ENCODE data around the gene VGLL4. TPM values are rescaled to one million over a fixed set of nuclear protein-coding genes. Genes with fewer than 3 reads are reported as not detected.

VGLL4 gene
- total RNA-seq, 1 donor, result 94.2 TPM

DNA sequence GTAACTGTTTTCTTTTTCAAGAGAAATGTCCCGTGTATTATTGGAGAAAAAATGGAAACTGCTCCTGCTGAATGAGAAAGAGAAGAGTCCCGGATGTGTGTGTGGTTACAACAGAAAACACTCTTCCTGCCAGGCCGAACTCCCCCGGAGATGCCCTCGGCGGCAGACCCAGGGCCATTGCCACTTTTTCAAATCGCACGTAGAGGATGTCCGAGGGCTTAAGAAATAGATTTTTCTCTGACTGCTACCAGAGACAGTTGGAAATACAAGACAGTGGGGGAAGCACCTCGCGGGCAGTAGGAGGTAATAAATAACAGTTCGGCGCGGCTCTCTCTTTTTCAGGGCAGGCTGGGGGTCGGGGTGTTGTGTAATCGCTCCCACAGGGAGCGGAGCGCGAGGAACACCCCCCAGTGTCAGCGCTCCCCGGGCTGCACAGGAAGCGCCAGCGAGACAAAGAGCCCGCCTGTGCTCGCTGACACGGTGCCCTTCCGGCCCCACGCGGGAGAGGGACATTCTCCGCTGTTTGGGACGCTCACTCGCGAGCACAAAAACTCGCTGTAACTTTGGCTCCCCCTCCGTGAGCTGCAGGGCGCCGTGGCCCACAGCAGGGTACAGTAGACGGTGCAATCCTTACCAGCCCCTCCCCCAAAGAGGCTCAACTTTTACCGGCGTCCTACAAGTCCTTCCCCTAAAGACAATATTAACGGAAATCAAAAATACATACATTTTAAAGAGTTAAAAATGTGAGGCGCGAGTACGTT is 1.1 kb downstream of the VGLL4 start:
- H3K4me3 ChIP-seq (ENCODE audit: low read depth, low read length), result peak overlapping the region; percentile 97
- peak; percentile 82 for DNase-seq (ENCODE audit: low read depth)
- TF ChIP-seq CTCF (IDR thresholded peaks at IDR 0.05; ENCODE audit: insufficient read depth, low read length), result peak; percentile 12

GRCh38 chr3:11641683-11642430 is 1.9 kb downstream of the VGLL4 start:
- peak overlapping the region; percentile 97 for H3K4me3 ChIP-seq (ENCODE audit: low read depth, low read length)
- peak; percentile 75 for DNase-seq (ENCODE audit: low read depth)
- TF ChIP-seq CTCF (IDR thresholded peaks at IDR 0.05; ENCODE audit: insufficient read depth, low read length), result no peak

DNA sequence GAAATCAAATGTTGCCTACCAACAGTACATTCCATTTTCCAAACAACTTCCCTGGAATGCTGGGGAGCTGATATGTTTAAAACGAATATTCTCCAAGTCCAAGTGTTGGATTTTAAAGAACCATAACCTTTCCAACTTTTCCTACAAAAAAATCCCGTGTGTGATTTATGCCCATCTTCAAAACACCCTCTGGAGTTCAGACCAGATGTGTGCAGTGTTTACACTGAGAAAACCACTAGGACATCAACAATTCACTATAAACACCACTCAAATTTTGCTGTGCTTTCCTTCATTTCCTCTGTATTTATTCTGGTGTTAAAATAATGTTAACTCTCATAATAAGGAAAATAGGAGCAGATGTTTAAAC is 2.4 kb downstream of the VGLL4 start:
- TF ChIP-seq CTCF (IDR thresholded peaks at IDR 0.05; ENCODE audit: insufficient read depth, low read length), result peak; percentile 23
- DNase-seq (ENCODE audit: low read depth), result peak; percentile 56
- H3K4me3 ChIP-seq (ENCODE audit: low read depth, low read length), result peak overlapping the region; percentile 97

- DNase-seq (ENCODE audit: low read depth), result no peak
These were observed 3.6 kb downstream of the VGLL4 start for GRCh38 chr3:11640009-11640673.

GRCh38 chr3:11638495-11639358 is 5.0 kb downstream of the VGLL4 start:
- no peak for TF ChIP-seq CTCF (IDR thresholded peaks at IDR 0.05; ENCODE audit: insufficient read depth, low read length)
- H3K4me3 ChIP-seq (ENCODE audit: low read depth, low read length), result peak overlapping the region; percentile 44
- peak; percentile 41 for DNase-seq (ENCODE audit: low read depth)

More at GRCh38 chr3:11640009-11640673, 3.6 kb downstream of the VGLL4 start:
- no peak for TF ChIP-seq CTCF (IDR thresholded peaks at IDR 0.05; ENCODE audit: insufficient read depth, low read length)
- H3K4me3 ChIP-seq (ENCODE audit: low read depth, low read length), result peak overlapping the region; percentile 97

DNA sequence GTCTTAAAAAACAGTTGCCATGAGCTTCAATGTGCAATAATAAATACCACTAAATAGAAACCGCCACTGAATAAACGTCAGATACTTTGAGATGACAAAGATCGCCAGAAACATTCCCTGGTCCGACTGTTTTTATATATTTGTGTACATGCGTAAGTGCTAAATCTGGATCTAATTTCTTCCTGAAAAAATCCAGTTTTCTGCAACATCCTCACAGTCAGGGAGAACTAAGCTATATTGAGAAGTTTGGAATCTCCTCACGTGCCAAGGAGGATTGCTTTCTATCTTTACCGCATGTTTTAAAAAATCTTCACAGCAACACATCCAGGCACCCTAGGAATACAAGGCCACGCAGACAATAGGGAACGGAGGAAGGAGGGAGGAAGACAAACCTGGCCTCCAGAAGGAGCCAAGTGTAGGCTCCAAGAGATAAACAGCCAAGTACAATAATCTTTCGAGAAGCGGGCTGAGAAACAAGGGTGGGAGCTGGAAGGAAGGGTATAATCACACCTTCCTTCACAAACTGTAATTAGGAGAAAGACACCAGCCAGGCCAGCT is 5.7 kb downstream of the VGLL4 start:
- TF ChIP-seq CTCF (IDR thresholded peaks at IDR 0.05; ENCODE audit: insufficient read depth, low read length), result no peak
- peak overlapping the region; percentile 44 for H3K4me3 ChIP-seq (ENCODE audit: low read depth, low read length)
- peak; percentile 81 for DNase-seq (ENCODE audit: low read depth)
